Neutrophil (primary cell): ENCODE data around the gene NBEAL2.

Experiments used
- H3K27ac ChIP-seq: fragments of 200-600 bp; sonication (generic); 2 replicates; pipeline ENCODE4 v1.5.1; 2016; ENCODE audit warnings: mild to moderate bottlenecking, moderate library complexity
- H3K27me3 ChIP-seq: fragments of 200-600 bp; sonication (generic); 2 replicates; pipeline ENCODE4 v1.6.0; 2016; ENCODE audit warnings: mild to moderate bottlenecking
- H3K36me3 ChIP-seq: fragments of 200-600 bp; sonication (generic); 2 replicates; pipeline ENCODE4 v1.5.1; 2017
- H3K4me1 ChIP-seq, 2 experiments: fragments of 200-600 bp in 1 of 2; sonication (generic) in 1 of 2; 1 replicate in 1 of 2; 2 replicates in 1 of 2; pipeline versions ENCODE4 v1.5.1 to v1.6.1; 2013 to 2016; ENCODE audit warnings: low read depth in 1 of 2, low read length in 1 of 2, mild to moderate bottlenecking in 1 of 2, moderate library complexity in 1 of 2; ENCODE audit not compliant: control insufficient read depth in 1 of 2, insufficient read depth in 1 of 2
- H3K4me3 ChIP-seq, 2 experiments: fragments of 200-600 bp in 1 of 2; sonication (generic) in 1 of 2; 1 replicate in 1 of 2; 2 replicates in 1 of 2; pipeline ENCODE4 v1.5.1; 2013 to 2016; ENCODE audit warnings: low read depth in 1 of 2, low read length in 1 of 2, mild to moderate bottlenecking in 1 of 2, moderate library complexity in 1 of 2
- H3K9me3 ChIP-seq: fragments of 200-600 bp; sonication (generic); 2 replicates; pipeline ENCODE4 v1.5.1; 2016
- CTCF ChIP-seq: fragments of 200-600 bp; sonication (generic); IDR thresholded peaks from 2 replicates; pipeline ENCODE4 v1.5.1; 2016; ENCODE audit warnings: antibody characterized with exemption

Gene NBEAL2

GRCh38 chr3:47041114-47041513, 61.6 kb downstream of the NBEAL2 start:
- Histone ChIP-seq H3K27ac (no peak overlapping the region), H3K27me3 (no peaks in the 10 kb centered on the region), H3K36me3 (peaks cover 65% of the 10 kb centered on the region), H3K4me1 (no peaks in the 10 kb centered on the region), H3K9me3 (no peaks in the 10 kb centered on the region), H3K4me3 (no peak overlapping the region)
- TF ChIP-seq CTCF, result no peak

GRCh38 chr3:47042231-47042791, 62.8 kb downstream of the NBEAL2 start:
- Histone ChIP-seq H3K36me3 (peaks cover 55% of the 10 kb centered on the region), H3K4me1 (no peaks in the 10 kb centered on the region), H3K27ac (no peak overlapping the region)

DNA sequence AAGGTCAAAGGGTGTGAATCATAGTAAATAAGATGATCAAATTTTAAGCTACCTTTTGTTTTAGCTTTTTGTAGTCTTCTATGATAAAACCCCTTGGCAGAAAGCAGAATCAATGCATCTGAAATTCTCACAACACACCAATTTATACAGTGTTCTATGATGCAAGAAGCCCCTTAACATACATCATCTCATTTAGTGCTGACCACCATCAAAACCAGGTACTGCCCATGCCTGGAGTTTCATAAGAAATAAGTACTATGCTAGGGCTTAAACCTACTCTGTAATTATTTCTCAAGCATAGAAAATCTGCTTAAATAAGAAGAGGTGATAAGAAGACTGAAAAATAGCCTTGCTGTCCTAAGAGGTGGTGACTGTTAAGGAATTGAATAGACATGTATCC, 67.6 kb downstream of the NBEAL2 start:
- Histone ChIP-seq H3K27me3 (no peaks in the 10 kb centered on the region), H3K36me3 (peaks cover 20% of the 10 kb centered on the region), H3K27ac (peak overlapping the region; percentile 61), H3K4me1 (peaks cover 15 to 20% of the 10 kb centered on the region in 2 experiments), H3K4me3 (no peak overlapping the region), H3K9me3 (no peaks in the 10 kb centered on the region)
- TF ChIP-seq CTCF, result no peak

More at GRCh38 chr3:47042231-47042791, 62.8 kb downstream of the NBEAL2 start:
- no peak overlapping the region for H3K4me3 ChIP-seq
- no peak for TF ChIP-seq CTCF
- H3K27me3 ChIP-seq, result no peaks in the 10 kb centered on the region
- H3K9me3 ChIP-seq, result no peaks in the 10 kb centered on the region

DNA sequence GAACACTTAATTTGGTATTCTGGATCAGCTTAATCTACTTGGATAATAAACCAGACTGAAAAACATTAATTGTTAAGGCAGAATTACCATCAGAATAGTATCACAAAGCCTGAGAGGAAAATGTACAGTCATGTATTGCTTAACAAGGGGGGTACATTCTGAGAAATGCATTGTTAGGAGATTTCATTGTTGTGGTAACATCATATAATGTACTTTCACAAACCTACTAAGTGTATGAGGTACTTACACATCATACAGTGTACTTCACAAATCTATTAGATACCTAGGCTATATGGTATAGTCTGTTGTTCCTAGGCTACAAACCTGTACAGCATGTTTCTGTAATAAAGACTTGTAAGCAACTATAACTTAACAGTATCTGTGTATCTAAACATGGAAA, 68.2 kb downstream of the NBEAL2 start:
- no peak overlapping the region for H3K4me3 ChIP-seq
- H3K4me1 ChIP-seq, result peaks cover 15 to 20% of the 10 kb centered on the region in 2 experiments
- H3K36me3 ChIP-seq, result peaks cover 14% of the 10 kb centered on the region
- no peak for TF ChIP-seq CTCF
- no peaks in the 10 kb centered on the region for H3K27me3 ChIP-seq
- peak overlapping the region; percentile 61 for H3K27ac ChIP-seq
- H3K9me3 ChIP-seq, result no peaks in the 10 kb centered on the region

DNA sequence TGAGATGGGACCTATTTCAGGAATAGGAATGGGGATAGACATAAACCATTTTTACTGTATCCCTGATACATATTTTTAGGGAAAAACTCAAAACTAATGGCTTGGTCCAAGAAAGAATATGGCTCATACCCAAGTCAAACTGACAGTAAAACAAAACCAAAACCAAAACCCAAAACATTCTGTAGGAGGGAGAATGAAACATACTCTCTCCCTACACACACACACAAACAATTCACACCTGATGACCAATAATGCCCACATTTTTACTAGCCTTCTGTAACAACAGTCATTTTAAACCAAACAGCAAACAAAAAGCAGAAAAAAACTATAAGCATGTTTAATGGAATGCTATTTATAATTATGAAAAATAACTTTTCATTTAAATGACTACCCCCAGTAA, 74.9 kb downstream of the NBEAL2 start:
- H3K9me3 ChIP-seq, result no peaks in the 10 kb centered on the region
- no peak for TF ChIP-seq CTCF
- H3K27ac ChIP-seq, result peak overlapping the region; percentile 41
- H3K4me3 ChIP-seq, result no peak overlapping the region
- H3K27me3 ChIP-seq, result no peaks in the 10 kb centered on the region
- H3K4me1 ChIP-seq, result peaks cover 46 to 48% of the 10 kb centered on the region in 2 experiments
- H3K36me3 ChIP-seq, result peaks cover 16% of the 10 kb centered on the region
